NB4 (cell line): ENCODE results near the gene TAS2R50.

Source experiments
- MYC ChIP-seq: IDR thresholded peaks from 2 replicates; pipeline ENCODE4 v1.6.1; 2011; ENCODE audit warnings: low read depth, low read length
- POLR2A ChIP-seq: IDR thresholded peaks from 2 replicates; pipeline ENCODE4 v1.6.1; 2011; ENCODE audit warnings: mild to moderate bottlenecking; ENCODE audit not compliant: insufficient read length; ENCODE audit errors: extremely low read depth
- TF ChIP-seq, protein P1 (sequence below): IDR thresholded peaks from one replicate; pipeline ENCODE4 v1.5.1; 2012; ENCODE audit warnings: low read depth, low read length
- TF ChIP-seq, protein P2 (sequence below): IDR thresholded peaks from 2 replicates; pipeline ENCODE4 v1.6.1; 2011; ENCODE audit warnings: low read depth, low read length

DNA sequence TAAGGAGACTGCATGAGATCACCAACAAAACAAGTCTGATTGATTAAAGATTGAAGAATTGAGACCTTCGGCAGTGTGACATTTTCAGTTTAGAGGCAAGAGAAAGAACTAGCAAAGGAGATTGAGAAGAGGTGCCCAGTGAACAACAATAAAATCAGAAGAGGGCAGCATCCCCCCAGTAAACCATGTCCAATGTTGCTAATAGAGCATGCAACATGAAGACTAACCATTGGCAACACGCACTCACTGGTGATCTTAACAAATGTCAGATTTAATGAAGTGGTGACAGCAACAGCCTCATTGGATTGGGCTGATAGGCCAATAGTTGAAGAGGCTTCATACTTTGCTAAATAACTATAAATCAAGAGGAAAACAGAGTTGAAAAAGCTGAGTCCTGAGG is 26.9 kb downstream of the TAS2R50 start:
- TF ChIP-seq, protein P1, sequence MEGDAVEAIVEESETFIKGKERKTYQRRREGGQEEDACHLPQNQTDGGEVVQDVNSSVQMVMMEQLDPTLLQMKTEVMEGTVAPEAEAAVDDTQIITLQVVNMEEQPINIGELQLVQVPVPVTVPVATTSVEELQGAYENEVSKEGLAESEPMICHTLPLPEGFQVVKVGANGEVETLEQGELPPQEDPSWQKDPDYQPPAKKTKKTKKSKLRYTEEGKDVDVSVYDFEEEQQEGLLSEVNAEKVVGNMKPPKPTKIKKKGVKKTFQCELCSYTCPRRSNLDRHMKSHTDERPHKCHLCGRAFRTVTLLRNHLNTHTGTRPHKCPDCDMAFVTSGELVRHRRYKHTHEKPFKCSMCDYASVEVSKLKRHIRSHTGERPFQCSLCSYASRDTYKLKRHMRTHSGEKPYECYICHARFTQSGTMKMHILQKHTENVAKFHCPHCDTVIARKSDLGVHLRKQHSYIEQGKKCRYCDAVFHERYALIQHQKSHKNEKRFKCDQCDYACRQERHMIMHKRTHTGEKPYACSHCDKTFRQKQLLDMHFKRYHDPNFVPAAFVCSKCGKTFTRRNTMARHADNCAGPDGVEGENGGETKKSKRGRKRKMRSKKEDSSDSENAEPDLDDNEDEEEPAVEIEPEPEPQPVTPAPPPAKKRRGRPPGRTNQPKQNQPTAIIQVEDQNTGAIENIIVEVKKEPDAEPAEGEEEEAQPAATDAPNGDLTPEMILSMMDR: no peak
- TF ChIP-seq POLR2A (no peak), MYC (no peak)
- TF ChIP-seq, protein P2, sequence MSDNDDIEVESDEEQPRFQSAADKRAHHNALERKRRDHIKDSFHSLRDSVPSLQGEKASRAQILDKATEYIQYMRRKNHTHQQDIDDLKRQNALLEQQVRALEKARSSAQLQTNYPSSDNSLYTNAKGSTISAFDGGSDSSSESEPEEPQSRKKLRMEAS: no peak
